Measurements from ENCODE around the gene CCDC83.

DNA sequence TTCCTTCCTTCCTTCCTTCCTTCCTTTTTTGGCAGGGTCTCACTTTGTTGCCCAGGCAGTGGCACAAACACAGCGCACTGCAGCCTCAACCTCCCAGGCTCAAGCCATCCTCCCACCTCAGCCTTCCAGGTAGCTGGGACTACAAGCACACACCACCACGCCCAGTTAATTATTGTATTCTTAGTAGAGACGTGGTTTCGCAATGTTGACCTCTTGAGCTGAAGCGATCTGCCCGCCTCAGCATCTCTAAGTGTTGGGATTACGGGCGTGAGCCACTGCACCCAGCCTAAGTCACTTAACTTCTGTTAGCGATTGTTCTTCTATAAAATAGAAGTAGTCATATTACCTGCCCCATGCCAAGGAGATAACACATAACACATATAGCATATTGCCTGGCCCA lies 41.5 kb upstream of the CCDC83 start:
- TF ChIP-seq, protein P1, sequence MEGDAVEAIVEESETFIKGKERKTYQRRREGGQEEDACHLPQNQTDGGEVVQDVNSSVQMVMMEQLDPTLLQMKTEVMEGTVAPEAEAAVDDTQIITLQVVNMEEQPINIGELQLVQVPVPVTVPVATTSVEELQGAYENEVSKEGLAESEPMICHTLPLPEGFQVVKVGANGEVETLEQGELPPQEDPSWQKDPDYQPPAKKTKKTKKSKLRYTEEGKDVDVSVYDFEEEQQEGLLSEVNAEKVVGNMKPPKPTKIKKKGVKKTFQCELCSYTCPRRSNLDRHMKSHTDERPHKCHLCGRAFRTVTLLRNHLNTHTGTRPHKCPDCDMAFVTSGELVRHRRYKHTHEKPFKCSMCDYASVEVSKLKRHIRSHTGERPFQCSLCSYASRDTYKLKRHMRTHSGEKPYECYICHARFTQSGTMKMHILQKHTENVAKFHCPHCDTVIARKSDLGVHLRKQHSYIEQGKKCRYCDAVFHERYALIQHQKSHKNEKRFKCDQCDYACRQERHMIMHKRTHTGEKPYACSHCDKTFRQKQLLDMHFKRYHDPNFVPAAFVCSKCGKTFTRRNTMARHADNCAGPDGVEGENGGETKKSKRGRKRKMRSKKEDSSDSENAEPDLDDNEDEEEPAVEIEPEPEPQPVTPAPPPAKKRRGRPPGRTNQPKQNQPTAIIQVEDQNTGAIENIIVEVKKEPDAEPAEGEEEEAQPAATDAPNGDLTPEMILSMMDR (IDR thresholded peaks at IDR 0.05 in 4 of 5, conservative IDR thresholded peaks at IDR 0.05 in 1 of 5), result no peak
- no peak for TF ChIP-seq POLR2A (IDR thresholded peaks at IDR 0.05)

All from gastrocnemius medialis (tissue), 4 donors.